Lower leg skin (tissue), 4 donors: ENCODE data around the gene UBA6. TPM values are rescaled to one million over a fixed set of nuclear protein-coding genes. Genes with fewer than 3 reads are reported as not detected.

Experiments used
- DNase-seq, 2 donors: peaks; one replicate each; pipeline ENCODE4 v3.0.0-alpha.2; 2019; ENCODE audit warnings: low spot score in 2 of 2
- H3K4me3 ChIP-seq: fragments of 200-600 bp; sonication (generic); 2 replicates; pipeline ENCODE4 v1.5.1; 2017; ENCODE audit warnings: mild to moderate bottlenecking, low read depth; ENCODE audit not compliant: poor library complexity, severe bottlenecking
- POLR2A ChIP-seq, 2 donors: fragments of 450-650 bp; IDR thresholded peaks; one replicate each; pipeline ENCODE4 v1.6.1; 2016 to 2017; ENCODE audit warnings: antibody characterized with exemption in 2 of 2, mild to moderate bottlenecking in 1 of 2, moderate library complexity in 1 of 2
- WGBS, 2 donors: methylation state at CpG; one replicate each; pipeline ENCODE4 v1.1.5; 2018; 5-methylcytosine and 5-hydroxymethylcytosine counted together
- intact Hi-C: fragments of 100-400 bp; cut with DNase I; formaldehyde crosslinking; loops from one replicate; pipeline ENCODE4 v1.15.0; 2023; ENCODE audit warnings: low total_unique reads
- total RNA-seq, 4 donors: library from RNA; depleted of rRNA; stranded (reverse); fragments of >200 nt; gene quantifications; one replicate each; pipeline ENCODE4 v1.1.0, GENCODE V29; 2016
- TF ChIP-seq, protein P1 (sequence below), 3 donors: fragments of 450-650 bp; IDR thresholded peaks; one replicate each; pipeline ENCODE4 v1.5.1; 2016; ENCODE audit warnings: antibody characterized with exemption in 3 of 3, mild to moderate bottlenecking in 3 of 3, moderate library complexity in 2 of 3

UBA6 gene
- total RNA-seq, 4 donors from 2014 or later = 37.0 to 59.9 (median 43.4) TPM

DNA sequence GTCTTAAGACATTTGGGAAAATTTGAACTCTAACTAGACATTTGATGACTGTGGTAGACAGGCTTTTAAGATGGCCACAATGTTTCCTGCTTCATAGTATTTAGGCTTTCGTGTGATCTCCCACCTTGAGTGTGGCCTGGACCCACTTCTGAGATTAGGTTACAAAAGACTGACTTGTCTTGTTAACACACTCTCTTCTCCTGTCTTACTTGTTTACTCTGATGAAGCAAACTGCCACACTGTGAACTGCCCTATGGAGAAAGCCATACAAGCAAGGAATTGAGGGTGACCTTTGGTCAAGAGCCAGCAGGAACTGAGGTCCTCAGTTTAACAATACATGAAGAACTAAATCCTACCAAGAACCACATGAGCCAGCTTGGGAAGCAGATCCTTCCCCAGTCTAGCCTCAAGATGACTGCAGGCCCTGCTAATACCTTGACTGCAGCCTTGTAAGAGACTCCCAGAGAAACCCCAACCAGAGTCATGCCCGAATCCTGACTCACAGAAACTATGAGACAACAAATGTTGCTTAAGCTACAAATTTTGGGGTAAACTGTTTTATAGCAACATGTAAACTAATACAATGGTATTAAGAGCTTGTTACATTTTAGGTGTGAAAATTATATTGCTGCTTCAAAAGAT lies 20.3 kb downstream of the UBA6 start:
- TF ChIP-seq, protein P1, sequence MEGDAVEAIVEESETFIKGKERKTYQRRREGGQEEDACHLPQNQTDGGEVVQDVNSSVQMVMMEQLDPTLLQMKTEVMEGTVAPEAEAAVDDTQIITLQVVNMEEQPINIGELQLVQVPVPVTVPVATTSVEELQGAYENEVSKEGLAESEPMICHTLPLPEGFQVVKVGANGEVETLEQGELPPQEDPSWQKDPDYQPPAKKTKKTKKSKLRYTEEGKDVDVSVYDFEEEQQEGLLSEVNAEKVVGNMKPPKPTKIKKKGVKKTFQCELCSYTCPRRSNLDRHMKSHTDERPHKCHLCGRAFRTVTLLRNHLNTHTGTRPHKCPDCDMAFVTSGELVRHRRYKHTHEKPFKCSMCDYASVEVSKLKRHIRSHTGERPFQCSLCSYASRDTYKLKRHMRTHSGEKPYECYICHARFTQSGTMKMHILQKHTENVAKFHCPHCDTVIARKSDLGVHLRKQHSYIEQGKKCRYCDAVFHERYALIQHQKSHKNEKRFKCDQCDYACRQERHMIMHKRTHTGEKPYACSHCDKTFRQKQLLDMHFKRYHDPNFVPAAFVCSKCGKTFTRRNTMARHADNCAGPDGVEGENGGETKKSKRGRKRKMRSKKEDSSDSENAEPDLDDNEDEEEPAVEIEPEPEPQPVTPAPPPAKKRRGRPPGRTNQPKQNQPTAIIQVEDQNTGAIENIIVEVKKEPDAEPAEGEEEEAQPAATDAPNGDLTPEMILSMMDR (IDR thresholded peaks at IDR 0.05) = no peak
- no peak for TF ChIP-seq POLR2A (IDR thresholded peaks at IDR 0.05)
- no peak overlapping the region for H3K4me3 ChIP-seq
- intact Hi-C loops = no loop called here
- no peak for DNase-seq
- WGBS, 2 donors = 94 to 97% methylated on average over 2 of the region's 2 CpGs

DNA sequence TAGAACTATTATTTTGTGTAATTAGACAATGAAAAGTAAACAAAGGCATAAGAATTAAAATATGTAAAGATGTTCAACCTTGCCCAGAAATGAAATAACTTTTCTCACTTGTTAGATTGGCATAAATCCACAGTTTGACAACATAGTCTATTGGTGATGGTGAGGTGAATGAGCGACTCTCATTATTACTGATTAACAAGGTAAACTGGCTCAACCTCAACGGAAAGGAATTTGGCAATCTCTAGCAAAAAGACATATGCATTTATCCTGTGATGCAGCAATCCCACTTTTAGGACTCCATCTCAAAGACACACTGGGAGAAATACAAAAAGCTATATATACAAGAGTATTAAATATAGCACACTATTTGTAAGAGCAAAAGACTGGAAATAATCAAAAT lies 22.3 kb downstream of the UBA6 start:
- no peak for DNase-seq
- H3K4me3 ChIP-seq = no peak overlapping the region
- intact Hi-C loops = no loop called here
- 68 to 69% methylated on average over 2 of the region's 2 CpGs for WGBS, 2 donors
- TF ChIP-seq POLR2A (IDR thresholded peaks at IDR 0.05) = no peak
- TF ChIP-seq, protein P1 (IDR thresholded peaks at IDR 0.05) = no peak

DNA sequence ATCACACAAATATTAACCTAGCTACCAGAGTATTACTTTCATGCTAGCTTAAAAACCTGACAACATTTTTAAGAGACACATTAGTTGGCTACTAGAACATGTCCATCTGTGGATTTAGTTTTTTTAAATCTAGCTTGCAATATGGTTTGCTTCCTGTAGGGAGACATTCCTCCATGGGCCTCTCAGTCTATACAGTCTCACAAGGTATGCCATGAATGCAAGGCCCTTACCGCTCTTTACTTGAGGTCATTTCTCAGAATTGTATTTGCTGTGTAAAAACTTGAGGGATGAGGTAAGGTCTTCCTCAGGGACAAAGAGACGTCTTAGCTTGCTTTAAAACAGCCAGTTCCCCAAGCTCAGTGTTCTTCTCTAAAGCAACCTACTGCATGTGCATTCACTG lies 26.9 kb downstream of the UBA6 start:
- no peak for TF ChIP-seq POLR2A (IDR thresholded peaks at IDR 0.05)
- TF ChIP-seq, protein P1 (IDR thresholded peaks at IDR 0.05) = no peak
- intact Hi-C loops = no loop called here

DNA sequence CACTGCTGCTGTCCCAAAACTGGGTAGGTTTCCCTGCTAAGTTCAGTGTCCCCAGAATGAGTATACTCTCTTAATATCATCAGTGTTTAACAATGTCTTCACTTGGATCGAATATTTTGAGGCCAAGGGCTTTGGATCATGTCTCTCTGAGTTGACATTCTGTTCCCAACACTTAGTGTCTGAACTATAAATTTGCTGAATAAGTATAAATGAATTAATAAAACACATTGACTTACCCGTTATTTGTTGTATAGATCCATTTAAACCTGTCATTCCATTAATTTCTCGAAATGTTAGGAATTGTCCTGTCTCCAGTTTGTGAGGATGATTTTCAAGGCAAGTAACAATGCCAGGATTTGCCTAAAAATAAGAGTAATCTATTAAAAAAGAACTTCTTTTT lies 32.6 kb downstream of the UBA6 start:
- WGBS, 2 donors = 96 to 98% methylated on average over 3 of the region's 3 CpGs

More for the DNA sequence above, 26.9 kb downstream of the UBA6 start:
- no peak overlapping the region for H3K4me3 ChIP-seq
- 94 to 97% methylated on average over 2 of the region's 2 CpGs for WGBS, 2 donors
- DNase-seq = no peak

DNA sequence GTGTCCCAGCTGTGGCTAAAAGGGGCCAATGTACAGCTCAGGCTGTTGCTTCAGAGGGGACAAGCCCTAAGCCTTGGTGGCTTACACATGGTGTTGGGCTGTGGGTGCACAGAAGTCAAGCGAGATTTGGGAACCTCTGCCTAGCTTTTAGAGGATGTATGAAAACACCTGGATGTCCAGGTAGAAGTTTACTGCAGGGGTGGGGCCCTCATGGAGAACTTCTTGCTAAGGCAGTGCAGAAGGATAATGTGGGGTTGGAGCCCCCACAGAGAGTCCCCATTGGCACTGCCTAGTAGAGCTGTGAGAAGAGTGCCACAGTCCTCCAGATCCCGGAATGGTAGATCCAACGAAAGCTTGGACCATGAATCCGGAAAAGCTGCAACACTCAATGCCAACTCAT lies 40.5 kb downstream of the UBA6 start:
- intact Hi-C loops = no loop called here
- DNase-seq = no peak
- 98 to 100% methylated on average over 4 of the region's 4 CpGs for WGBS, 2 donors
- H3K4me3 ChIP-seq = no peak overlapping the region
- TF ChIP-seq, protein P1 (IDR thresholded peaks at IDR 0.05) = no peak
- no peak for TF ChIP-seq POLR2A (IDR thresholded peaks at IDR 0.05)

More for the DNA sequence above, 32.6 kb downstream of the UBA6 start:
- H3K4me3 ChIP-seq = no peak overlapping the region
- TF ChIP-seq, protein P1 (IDR thresholded peaks at IDR 0.05) = no peak
- TF ChIP-seq POLR2A (IDR thresholded peaks at IDR 0.05) = no peak
- DNase-seq = no peak
- intact Hi-C loops = no loop called here

DNA sequence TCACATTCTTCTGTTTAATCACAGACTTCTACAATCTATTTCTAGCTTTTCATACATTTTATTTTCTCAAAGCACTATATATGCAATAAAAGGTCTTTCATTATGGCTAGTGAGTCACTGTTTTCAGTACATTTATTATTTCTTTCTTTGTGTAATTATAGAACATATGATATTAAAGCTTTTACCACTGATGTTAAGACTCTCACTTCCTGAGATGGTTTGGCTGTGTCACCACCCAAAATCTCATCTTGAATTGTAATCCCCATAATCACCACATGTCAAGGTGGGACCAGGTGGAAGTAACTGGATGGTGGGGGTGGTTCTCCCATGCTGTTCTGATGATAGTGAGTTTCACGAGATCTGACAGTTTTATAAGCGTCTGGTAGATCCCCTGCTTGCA lies 41.9 kb downstream of the UBA6 start:
- no peak for DNase-seq
- intact Hi-C loops = no loop called here
- TF ChIP-seq POLR2A (IDR thresholded peaks at IDR 0.05) = no peak
- TF ChIP-seq, protein P1 (IDR thresholded peaks at IDR 0.05) = no peak
- H3K4me3 ChIP-seq = no peak overlapping the region
- 95 to 100% methylated on average over 2 of the region's 2 CpGs for WGBS, 2 donors
